Endodermal cell (in vitro differentiated cells): ENCODE data around the gene FNBP1L. TPM values are rescaled to one million over a fixed set of nuclear protein-coding genes. Genes with fewer than 3 reads are reported as not detected.

Source experiments
- DNase-seq: peaks from one replicate; pipeline ENCODE4 v3.0.0-alpha.2; 2017
- H3K27ac ChIP-seq: 2 replicates; pipeline ENCODE4 v1.5.1; 2013; ENCODE audit warnings: mild to moderate bottlenecking, low read depth, low read length, moderate library complexity
- H3K27me3 ChIP-seq: 2 replicates; pipeline ENCODE4 v1.6.1; 2013; ENCODE audit warnings: mild to moderate bottlenecking, low read length, moderate library complexity; ENCODE audit not compliant: insufficient read depth, control insufficient read depth, poor library complexity, severe bottlenecking
- H3K36me3 ChIP-seq: 2 replicates; pipeline ENCODE4 v1.7.0; 2013; ENCODE audit warnings: mild to moderate bottlenecking, low read length, moderate library complexity; ENCODE audit not compliant: control insufficient read depth, insufficient read depth
- H3K4me1 ChIP-seq: one replicate; pipeline ENCODE4 v1.7.0; 2013; ENCODE audit warnings: low read length; ENCODE audit not compliant: control insufficient read depth, insufficient read depth
- H3K4me3 ChIP-seq: 2 replicates; pipeline ENCODE4 v1.5.1; 2013; ENCODE audit warnings: mild to moderate bottlenecking, low read length, moderate library complexity
- H3K9ac ChIP-seq: 2 replicates; pipeline ENCODE4 v1.6.1; 2013; ENCODE audit warnings: mild to moderate bottlenecking, low read length, moderate library complexity; ENCODE audit not compliant: poor library complexity, severe bottlenecking; ENCODE audit errors: extremely low read depth
- H3K9me3 ChIP-seq: 2 replicates; pipeline ENCODE4 v1.6.1; 2013; ENCODE audit warnings: mild to moderate bottlenecking, low read length, moderate library complexity; ENCODE audit not compliant: control insufficient read depth
- H3K27ac Mint-ChIP-seq: 2 replicates; pipeline ENCODE4 v1.8.0; 2020; ENCODE audit warnings: mixed read lengths
- H3K27me3 Mint-ChIP-seq: 2 replicates; pipeline ENCODE4 v1.8.0; 2021; ENCODE audit warnings: mild to moderate bottlenecking, mixed read lengths; ENCODE audit not compliant: insufficient read depth
- H3K36me3 Mint-ChIP-seq: 2 replicates; pipeline ENCODE4 v1.8.0; 2020; ENCODE audit warnings: low read depth, mixed read lengths
- H3K4me1 Mint-ChIP-seq: 2 replicates; pipeline ENCODE4 v1.8.0; 2020; ENCODE audit warnings: mixed read lengths
- H3K4me3 Mint-ChIP-seq: 2 replicates; pipeline ENCODE4 v1.8.0; 2020; ENCODE audit warnings: mild to moderate bottlenecking, moderate library complexity, mixed read lengths
- H3K9me3 Mint-ChIP-seq: 2 replicates; pipeline ENCODE4 v1.8.0; 2020; ENCODE audit warnings: mild to moderate bottlenecking, mixed read lengths
- CTCF ChIP-seq: fragments of 200-600 bp; sonication (generic); conservative IDR thresholded peaks from 2 replicates; pipeline ENCODE4 v1.5.0; 2021; ENCODE audit warnings: antibody characterized with exemption, mild to moderate bottlenecking
- WGBS, 2 experiments: methylation state at CpG; one replicate each; pipeline versions ENCODE4 v1.1.5 to v1.1.7; 2013; ENCODE audit warnings: missing lambda C conversion rate in 2 of 2, mixed read lengths in 1 of 2; ENCODE audit not compliant: insufficient coverage in 1 of 2, insufficient read length in 1 of 2; 5-methylcytosine and 5-hydroxymethylcytosine counted together
- long read RNA-seq, 4 experiments: library from polyadenylated mRNA in 2 of 4; library from RNA in 1 of 4; library from capped mRNA in 1 of 4; stranded (forward) in 3 of 4; unstranded in 1 of 4; transcript quantifications; one replicate each; pipeline ENCODE4 v2.0.0, GENCODE V29; 2020 to 2021; ENCODE audit warnings: inconsistent platforms in 1 of 4
- polyA plus RNA-seq, 2 experiments: library from polyadenylated mRNA; stranded (reverse); fragments of 50-300 nt; gene quantifications; one replicate each; pipeline ENCODE4 v1.2.3, GENCODE V29; 2013
- total RNA-seq, 2 donors: library from RNA; stranded (reverse); fragmentation: NEBNext Ultra II Directional in 1 of 2; extraction: Animal tissue kit (Norgen Biotek cat#: 25700) in 1 of 2; gene quantifications; 2 replicates in 1 of 2; 3 replicates in 1 of 2; pipeline ENCODE4 v1.2.1, GENCODE V29; 2021

Gene FNBP1L
- total RNA-seq = 100 to 1,000 TPM in 1 of 2 donors, 10 to 100 TPM in 1; 96.8 to 107 TPM
- 106 TPM for polyA plus RNA-seq (2013, experiment 1 of 2)
- 106 TPM for polyA plus RNA-seq (2013, experiment 2 of 2)
- long read RNA-seq, experiment 1, full-length matches to known transcripts = 5 of 57 reads
- long read RNA-seq, experiment 1, partial matches to known transcripts = 13 of 57 reads
- long read RNA-seq, experiment 1, other reads (novel, unspliced or antisense) = 39 of 57 reads
- long read RNA-seq, experiment 2, full-length matches to known transcripts = 147 of 222 reads
- long read RNA-seq, experiment 2, partial matches to known transcripts = 58 of 222 reads
- long read RNA-seq, experiment 2, other reads (novel, unspliced or antisense) = 17 of 222 reads
- long read RNA-seq, experiment 3, full-length matches to known transcripts = 304 of 391 reads
- long read RNA-seq, experiment 3, partial matches to known transcripts = 41 of 391 reads
- long read RNA-seq, experiment 3, other reads (novel, unspliced or antisense) = 46 of 391 reads
- long read RNA-seq, experiment 4, full-length matches to known transcripts = 6 of 29 reads
- long read RNA-seq, experiment 4, partial matches to known transcripts = 22 of 29 reads
- long read RNA-seq, experiment 4, other reads (novel, unspliced or antisense) = 1 of 29 reads

- H3K27me3 Mint-ChIP-seq = no peaks in the 10 kb centered on the region
- Histone ChIP-seq H3K27ac (peak within 1 kb of the TSS; percentile 97), H3K27me3 (no peaks in the 10 kb centered on the region), H3K9me3 (no peaks in the 10 kb centered on the region), H3K9ac (peak within 1 kb of the TSS; percentile 96), H3K36me3 (no peaks in the 10 kb centered on the region), H3K4me3 (peak within 1 kb of the TSS; percentile 99), H3K4me1 (peaks cover 3% of the 10 kb centered on the region)
- DNase-seq = peak; percentile 97
- peak within 1 kb of the TSS; percentile 95 for H3K4me3 Mint-ChIP-seq
- H3K27ac Mint-ChIP-seq = peak within 1 kb of the TSS; percentile 99
- WGBS, 2 experiments = 0 to 3% methylated on average over 5 to 52 of the region's 52 CpGs
- no peaks in the 10 kb centered on the region for H3K9me3 Mint-ChIP-seq
- H3K4me1 Mint-ChIP-seq = peaks cover 23% of the 10 kb centered on the region
- TF ChIP-seq CTCF = no peak
- no peaks in the 10 kb centered on the region for H3K36me3 Mint-ChIP-seq
Observed at GRCh38 chr1:93447481-93448291, at the start of gene FNBP1L. TSS of gene FNBP1L (plus strand) at chr1:93448118. CDS start at chr1:93448282, 164 bp downstream.

GRCh38 chr1:93399781-93400180 lies 48.1 kb upstream of the FNBP1L start:
- H3K27ac Mint-ChIP-seq = no peak overlapping the region
- no peak overlapping the region for H3K4me3 Mint-ChIP-seq
- H3K4me1 Mint-ChIP-seq = no peaks in the 10 kb centered on the region
- Histone ChIP-seq H3K27ac (no peak overlapping the region), H3K4me3 (no peak overlapping the region), H3K27me3 (no peaks in the 10 kb centered on the region), H3K36me3 (no peaks in the 10 kb centered on the region), H3K4me1 (no peaks in the 10 kb centered on the region), H3K9me3 (peaks cover 5% of the 10 kb centered on the region), H3K9ac (no peak overlapping the region)
- peaks cover 3% of the 10 kb centered on the region for H3K36me3 Mint-ChIP-seq
- no peak for TF ChIP-seq CTCF
- H3K9me3 Mint-ChIP-seq = peaks cover 14% of the 10 kb centered on the region
- no peak for DNase-seq
- peaks cover 3% of the 10 kb centered on the region for H3K27me3 Mint-ChIP-seq

- Histone ChIP-seq H3K9me3 (peaks cover 26% of the 10 kb centered on the region), H3K9ac (no peak overlapping the region), H3K36me3 (no peaks in the 10 kb centered on the region), H3K4me1 (no peaks in the 10 kb centered on the region), H3K27me3 (no peaks in the 10 kb centered on the region), H3K27ac (no peak overlapping the region), H3K4me3 (no peak overlapping the region)
- H3K4me1 Mint-ChIP-seq = peaks cover 6% of the 10 kb centered on the region
- 91 to 100% methylated on average over 2 to 4 of the region's 4 CpGs for WGBS, 2 experiments
- TF ChIP-seq CTCF = no peak
- no peaks in the 10 kb centered on the region for H3K27me3 Mint-ChIP-seq
- peaks cover 4% of the 10 kb centered on the region for H3K36me3 Mint-ChIP-seq
- H3K4me3 Mint-ChIP-seq = no peak overlapping the region
- DNase-seq = no peak
- peaks cover 61% of the 10 kb centered on the region for H3K9me3 Mint-ChIP-seq
- H3K27ac Mint-ChIP-seq = no peak overlapping the region
Observed at GRCh38 chr1:93408203-93408602, 39.7 kb upstream of the FNBP1L start.
